HG03025 (cell line): ENCODE results near the gene SFT2D2.
"Not testable (repeated sequence)": the region's sequence is repeated elsewhere in the genome, so short reads cannot be mapped to it uniquely, and the experiment has no call there.

Experiments
- ATAC-seq: cut with Tn5 transposase; IDR thresholded peaks from one replicate; pipeline ENCODE4 v1.9.1; 2021; ENCODE audit warnings: mild to moderate bottlenecking, moderate library complexity; ENCODE audit not compliant: unreplicated experiment, low FRiP score

Gene SFT2D2

DNA sequence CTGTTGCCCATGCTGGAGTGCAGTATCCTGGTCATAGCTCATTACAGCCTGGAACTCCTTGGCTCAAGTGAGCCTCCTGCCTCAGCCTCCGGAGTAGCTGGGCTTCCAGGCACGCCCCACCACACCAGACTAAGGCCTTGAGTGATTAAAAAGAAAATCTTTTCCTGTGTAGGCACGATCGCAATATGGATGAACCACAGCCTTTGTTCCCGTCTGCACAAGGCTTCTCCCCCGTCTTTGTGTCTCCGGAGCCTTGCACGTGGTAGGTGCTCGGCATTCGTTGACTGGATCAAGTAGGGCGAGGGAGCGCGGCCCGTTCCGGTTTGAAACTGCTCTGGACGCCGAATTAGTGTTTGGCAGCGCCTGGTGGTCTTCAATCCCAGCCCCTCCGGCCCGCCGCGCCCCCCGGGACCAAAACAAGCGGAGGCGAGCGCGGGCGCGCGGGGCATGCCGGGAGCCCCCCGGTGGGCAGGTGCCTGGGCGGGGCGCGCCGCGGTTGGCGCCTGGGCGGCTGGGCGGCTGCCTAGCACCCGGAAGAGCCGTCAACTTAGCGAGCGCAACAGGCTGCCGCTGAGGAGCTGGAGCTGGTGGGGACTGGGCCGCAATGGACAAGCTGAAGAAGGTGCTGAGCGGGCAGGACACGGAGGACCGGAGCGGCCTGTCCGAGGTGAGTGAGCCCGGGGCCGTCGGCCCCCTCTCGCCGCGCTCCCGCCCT lies at the start of gene SFT2D2:
TSS of gene SFT2D2 (plus strand) at position 529 of the 715 bp plus-strand sequence. CDS start at position 605, 76 bp downstream.
- ATAC-seq = peak; percentile 84

- no peak for ATAC-seq
Measured at GRCh38 chr1:168178227-168178637, 47.6 kb upstream of the SFT2D2 start.

DNA sequence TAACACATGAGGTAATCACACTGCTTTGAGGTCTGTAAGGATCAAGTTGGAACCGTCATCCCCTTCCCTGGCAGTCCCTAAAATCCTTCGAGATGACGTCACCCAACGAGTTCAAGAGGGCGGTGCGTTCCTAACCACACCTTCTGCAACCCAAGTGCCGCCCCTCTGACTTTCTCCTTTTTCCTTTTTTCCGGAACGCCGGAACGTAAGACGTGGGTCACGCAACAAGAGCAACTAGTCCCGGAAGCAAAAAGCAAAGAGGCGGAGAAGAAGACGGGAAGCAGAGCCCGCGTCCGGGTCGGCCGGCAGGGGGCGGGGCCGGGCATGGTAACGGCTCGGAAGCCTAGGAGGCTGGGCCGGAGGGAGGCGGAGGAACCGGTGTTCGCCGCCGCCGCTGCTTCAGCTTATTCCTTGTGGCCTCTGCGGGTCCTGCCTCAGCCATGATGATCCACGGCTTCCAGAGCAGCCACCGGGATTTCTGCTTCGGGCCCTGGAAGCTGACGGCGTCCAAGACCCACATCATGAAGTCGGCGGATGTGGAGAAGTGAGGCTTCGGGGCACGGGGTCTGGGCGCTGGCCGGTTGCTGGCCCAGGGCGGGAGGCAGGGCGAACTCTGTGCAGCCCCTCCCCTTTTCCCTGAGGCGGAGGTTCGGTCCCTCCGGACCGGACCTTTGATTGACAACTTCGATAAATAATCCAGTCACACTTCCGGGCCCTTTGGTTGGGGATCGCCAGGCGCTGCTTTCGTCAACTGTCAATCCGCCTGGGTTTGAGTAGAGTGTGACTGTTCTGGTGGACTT lies 47.0 kb upstream of the SFT2D2 start, which contains the start of gene TIPRL:
TSS of gene TIPRL (plus strand) at position 325 of the 800 bp plus-strand sequence. CDS start at position 441, 116 bp downstream.
- ATAC-seq = peak; percentile 89

DNA sequence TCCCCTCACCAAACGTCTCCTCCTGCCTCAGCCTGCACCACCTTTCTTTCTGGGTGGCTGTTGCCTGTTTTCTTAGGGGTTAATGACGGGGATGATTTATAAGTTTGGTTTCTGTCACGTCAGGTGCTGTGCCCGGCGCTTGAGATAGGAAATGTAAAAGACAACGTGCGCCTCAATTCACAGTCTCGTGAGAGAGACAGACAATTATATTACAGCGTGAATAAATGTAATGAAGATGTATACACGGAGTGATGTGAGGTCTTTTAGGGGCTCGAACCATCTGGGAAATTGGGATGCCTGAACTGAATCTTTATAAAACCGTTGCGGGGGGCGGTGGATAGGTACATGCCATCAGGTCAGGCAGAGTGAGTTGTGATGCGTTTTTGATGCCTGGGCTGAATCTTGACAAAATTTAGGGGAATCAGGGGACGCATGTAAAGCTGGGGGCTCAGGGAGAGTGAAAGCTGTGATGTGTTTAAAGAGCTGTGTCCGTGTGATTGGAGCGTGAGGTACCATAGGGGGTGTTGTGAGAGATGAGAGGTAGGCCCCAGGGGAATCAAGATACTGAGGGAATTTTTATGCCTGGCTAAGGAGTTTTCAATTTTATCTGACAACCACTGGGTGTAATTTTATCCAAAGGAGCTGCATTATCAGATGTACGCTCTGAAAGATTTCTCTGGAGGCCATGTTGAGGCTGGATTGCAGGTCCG lies 46.2 kb upstream of the SFT2D2 start:
- ATAC-seq = no peak

- no peak for ATAC-seq
Measured at GRCh38 chr1:168180148-168180524, 45.7 kb upstream of the SFT2D2 start.

DNA sequence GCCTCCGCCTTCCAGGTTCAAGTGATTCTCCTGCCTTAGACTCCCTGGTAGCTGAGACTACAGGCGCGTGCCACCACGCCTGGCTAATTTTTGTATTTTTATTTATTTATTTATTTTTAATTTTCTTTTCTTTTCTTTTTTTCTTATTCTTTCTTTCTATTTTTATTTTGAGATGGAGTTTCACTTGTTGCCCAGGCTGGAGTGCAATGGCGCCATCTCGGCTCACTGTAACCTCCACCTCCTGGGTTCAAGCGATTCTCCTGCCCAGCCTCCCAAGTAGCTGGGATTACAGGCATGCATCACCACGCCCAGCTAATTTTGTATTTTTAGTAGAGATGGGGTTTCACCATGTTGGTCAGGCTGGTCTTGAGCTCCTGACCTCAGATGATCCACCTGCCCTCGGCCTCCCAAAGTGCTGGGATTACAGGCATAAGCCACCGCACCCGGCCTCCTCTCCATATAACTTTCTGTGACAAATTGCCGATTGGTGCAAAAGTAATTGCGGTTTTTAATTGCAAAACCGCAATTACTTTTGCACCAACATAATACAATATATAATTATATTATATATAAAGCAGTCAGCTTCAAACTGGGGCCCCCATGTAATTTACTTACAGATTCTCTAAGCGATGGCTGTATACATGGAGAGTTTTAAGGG lies 44.6 kb upstream of the SFT2D2 start:
- ATAC-seq = not testable (repeated sequence)

- ATAC-seq = no peak
Measured at GRCh38 chr1:168187177-168187576, 38.6 kb upstream of the SFT2D2 start.

- ATAC-seq = no peak
Measured at GRCh38 chr1:168190403-168190802, 35.4 kb upstream of the SFT2D2 start.

DNA sequence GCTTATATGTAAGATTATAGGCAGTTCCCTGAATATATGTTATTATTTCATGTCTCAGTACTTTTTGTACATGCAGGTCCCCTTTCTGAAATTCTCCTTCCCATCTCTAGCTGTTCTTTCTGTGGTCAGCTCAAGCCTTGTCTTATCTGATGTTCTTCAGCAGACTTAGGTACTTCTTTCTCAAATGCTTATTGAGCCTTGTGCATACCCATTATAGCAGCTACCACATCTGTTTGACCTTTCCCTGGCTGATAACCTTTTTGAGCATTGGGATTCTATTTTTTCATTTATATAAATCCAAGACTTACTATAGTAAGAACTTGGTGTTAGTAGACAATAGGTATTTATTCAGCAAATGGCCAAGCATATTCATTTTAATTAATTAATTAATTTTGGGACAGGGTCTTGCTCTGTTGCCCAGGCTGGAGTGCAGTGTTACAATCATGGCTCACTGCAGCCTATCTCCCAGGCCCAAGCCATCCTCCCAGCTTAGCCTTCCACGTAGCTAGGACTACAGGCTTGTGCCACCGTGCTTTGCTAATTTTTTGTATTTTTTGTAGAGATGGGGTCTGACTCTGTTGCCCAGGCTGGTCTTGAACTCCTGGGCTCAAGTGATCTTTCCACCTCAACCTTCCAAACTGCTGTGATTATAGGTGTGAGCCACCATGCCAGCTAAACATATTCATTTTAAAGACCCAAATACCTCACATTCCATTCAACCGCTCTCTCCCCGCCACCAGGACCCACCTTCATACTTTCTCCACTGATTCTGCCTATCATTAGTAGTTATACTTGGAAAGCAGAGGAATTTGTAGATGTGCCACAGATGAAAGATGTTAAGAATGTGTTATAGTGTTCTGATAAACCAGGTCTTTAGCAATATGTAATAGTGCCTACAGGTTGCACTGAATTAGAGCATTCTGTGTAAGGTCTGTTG lies 30.3 kb upstream of the SFT2D2 start:
- no peak for ATAC-seq

DNA sequence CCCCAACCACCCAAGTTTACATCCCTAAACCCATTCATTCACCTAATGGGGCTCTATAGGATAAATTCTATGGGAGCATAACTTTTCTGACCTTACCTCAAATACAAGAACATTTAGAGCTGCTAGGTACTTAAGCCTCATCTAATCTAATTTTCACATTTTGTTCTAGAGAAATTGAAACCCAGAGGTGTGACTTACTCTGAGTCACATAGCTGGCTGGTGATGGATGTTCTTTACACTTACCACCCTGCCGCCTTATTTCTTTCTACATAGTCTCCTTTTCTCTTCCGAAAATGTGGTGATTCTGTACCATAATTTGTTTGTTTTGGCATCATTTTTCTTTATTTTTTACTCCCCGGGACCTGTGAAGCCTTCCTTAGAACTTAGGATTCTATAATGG lies 26.7 kb upstream of the SFT2D2 start:
- no peak for ATAC-seq

- no peak for ATAC-seq
Measured at GRCh38 chr1:168202941-168203654, 22.7 kb upstream of the SFT2D2 start.

DNA sequence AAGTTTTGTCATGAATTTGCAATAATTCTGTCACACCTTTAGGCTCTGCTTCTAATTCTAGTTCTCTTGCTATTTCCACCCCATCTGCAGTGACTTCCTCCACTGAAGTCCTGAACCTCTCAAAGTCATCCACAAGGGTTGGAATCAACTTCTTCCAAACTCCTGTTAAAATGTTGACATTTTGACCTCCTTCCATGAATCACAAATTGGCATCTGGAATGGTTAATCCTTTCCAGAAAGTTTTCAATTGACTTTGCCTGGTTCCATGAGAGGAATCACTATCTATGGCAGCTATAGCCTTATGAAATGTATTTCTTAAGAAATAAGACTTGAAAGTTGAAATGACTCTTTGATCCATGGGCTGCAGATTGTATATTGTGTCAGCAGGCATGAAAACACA lies 19.7 kb upstream of the SFT2D2 start:
- no peak for ATAC-seq

DNA sequence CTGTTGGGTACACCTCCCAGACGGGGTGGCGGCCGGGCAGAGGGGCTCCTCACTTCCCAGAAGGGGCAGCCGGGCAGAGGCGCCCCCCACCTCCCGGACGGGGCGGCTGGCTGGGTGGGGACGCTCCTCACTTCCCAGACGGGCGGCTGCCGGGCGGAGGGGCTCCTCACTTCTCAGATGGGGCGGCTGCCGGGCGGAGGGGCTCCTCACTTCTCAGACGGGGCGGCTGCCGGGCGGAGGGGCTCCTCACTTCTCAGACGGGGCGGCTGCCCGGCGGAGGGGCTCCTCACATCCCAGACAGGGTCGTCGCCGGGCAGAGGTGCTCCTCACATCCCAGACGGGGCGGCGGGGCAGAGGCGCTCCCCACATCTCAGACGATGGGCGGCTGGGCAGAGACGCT lies 18.1 kb upstream of the SFT2D2 start:
- ATAC-seq = not testable (repeated sequence)

GRCh38 chr1:168210312-168210711 lies 15.5 kb upstream of the SFT2D2 start:
- no peak for ATAC-seq

GRCh38 chr1:168213349-168213748 lies 12.5 kb upstream of the SFT2D2 start:
- no peak for ATAC-seq

- no peak for ATAC-seq
Measured at GRCh38 chr1:168216171-168216570, 9.6 kb upstream of the SFT2D2 start.

DNA sequence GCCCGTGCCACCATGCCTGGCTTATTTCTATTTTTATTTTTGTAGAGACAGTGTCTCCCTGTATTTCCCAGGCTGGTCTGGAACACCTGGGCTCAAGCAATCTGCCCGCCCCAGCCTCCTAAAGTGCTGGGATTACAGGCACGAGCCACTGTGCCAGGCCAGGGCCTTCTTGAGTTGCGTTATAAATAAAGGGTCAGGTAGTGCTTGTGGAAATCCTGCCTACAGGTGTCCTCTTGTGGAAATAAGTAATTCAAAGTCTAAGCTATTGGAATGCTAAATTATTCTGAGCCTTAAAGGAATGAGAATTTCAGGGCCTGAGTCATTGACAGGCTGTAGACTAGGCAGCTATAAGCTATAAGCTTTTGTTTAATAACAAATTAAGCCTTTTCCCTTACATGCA lies 8.1 kb upstream of the SFT2D2 start:
- no peak for ATAC-seq

- ATAC-seq = no peak
Measured at GRCh38 chr1:168218658-168219057, 7.1 kb upstream of the SFT2D2 start.

DNA sequence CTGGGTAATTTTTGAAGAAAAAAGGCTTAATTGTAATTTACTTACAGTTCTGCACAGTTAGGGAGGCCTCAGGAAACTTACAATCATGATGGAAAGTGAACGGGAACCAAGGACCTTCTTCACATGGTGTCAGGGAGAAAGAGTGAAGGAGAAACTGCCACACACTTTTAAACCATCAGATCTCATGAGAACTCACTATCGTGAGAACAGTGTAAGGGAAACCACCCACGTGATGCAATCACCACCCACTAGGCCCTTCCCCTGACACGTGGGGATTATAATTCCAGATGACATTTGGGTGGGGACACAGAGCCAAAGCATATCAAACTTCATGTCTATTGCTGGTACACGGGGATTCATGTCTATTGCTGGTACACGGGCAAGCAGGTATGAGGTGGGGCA lies 5.3 kb upstream of the SFT2D2 start:
- ATAC-seq = no peak
